Astrocyte (in vitro differentiated cells and primary cell): ENCODE results near the gene BYSL.

Experiments used
- EZH2 ChIP-seq: IDR thresholded peaks from 2 replicates; pipeline ENCODE4 v1.6.1; 2012; ENCODE audit warnings: mild to moderate bottlenecking, low read length, inconsistent platforms; ENCODE audit not compliant: insufficient read depth
- TF ChIP-seq, protein P1 (sequence below): IDR thresholded peaks from 2 replicates; pipeline ENCODE4 v1.5.1; 2011; ENCODE audit warnings: low read depth, mild to moderate bottlenecking, inconsistent platforms, low read length, moderate library complexity; ENCODE audit not compliant: insufficient read depth

DNA sequence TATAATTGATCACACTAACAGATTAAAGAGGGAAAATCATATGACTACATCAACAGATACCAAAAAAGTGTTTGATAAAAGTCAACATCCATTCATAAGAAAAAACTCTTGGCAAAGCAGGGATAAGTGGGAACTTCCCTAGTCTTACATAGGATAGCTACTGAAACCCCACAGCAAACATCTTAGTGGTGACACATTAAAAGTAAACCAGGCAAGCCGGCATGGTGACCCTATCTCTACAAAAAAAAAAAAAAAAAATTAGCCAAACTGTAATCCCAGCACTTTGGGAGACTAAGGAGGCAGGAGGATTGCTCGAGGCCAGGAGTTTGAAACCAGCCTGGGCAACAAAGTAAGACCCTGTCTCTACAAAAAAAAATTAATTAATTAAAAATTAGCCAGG, 34.1 kb downstream of the BYSL start:
- TF ChIP-seq, protein P1, sequence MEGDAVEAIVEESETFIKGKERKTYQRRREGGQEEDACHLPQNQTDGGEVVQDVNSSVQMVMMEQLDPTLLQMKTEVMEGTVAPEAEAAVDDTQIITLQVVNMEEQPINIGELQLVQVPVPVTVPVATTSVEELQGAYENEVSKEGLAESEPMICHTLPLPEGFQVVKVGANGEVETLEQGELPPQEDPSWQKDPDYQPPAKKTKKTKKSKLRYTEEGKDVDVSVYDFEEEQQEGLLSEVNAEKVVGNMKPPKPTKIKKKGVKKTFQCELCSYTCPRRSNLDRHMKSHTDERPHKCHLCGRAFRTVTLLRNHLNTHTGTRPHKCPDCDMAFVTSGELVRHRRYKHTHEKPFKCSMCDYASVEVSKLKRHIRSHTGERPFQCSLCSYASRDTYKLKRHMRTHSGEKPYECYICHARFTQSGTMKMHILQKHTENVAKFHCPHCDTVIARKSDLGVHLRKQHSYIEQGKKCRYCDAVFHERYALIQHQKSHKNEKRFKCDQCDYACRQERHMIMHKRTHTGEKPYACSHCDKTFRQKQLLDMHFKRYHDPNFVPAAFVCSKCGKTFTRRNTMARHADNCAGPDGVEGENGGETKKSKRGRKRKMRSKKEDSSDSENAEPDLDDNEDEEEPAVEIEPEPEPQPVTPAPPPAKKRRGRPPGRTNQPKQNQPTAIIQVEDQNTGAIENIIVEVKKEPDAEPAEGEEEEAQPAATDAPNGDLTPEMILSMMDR: no peak
- no peak for TF ChIP-seq EZH2
